Neural cell (in vitro differentiated cells): ENCODE measurements around the gene UVRAG. TPM values are rescaled to one million over a fixed set of nuclear protein-coding genes. Genes with fewer than 3 reads are reported as not detected.

ENCODE experiments used
- H2AFZ ChIP-seq: fragments of 200-600, 300-800 bp; sonication (generic), shearing (Covaris generic); 2 replicates; pipeline ENCODE4 v1.6.0; 2014; ENCODE audit warnings: low read depth, mild to moderate bottlenecking, antibody characterized with exemption, low read length, moderate library complexity
- H3F3A ChIP-seq: fragments of 200-600 bp; shearing (Covaris generic); 2 replicates; pipeline ENCODE4 v1.6.1; 2016; ENCODE audit warnings: mild to moderate bottlenecking, moderate library complexity, mixed read lengths, antibody characterized with exemption, low read length; ENCODE audit not compliant: insufficient read depth, poor library complexity, severe bottlenecking
- H3K27ac ChIP-seq: fragments of 200-600, 300-800 bp; sonication (generic), shearing (Covaris generic); 2 replicates; pipeline ENCODE4 v1.5.1; 2014; ENCODE audit warnings: mild to moderate bottlenecking, low read length, moderate library complexity
- H3K27me3 ChIP-seq: fragments of 300-800, 200-600 bp; sonication (generic), shearing (Covaris generic); 2 replicates; pipeline ENCODE4 v1.6.0; 2014; ENCODE audit warnings: mild to moderate bottlenecking, low read depth, low read length, moderate library complexity; ENCODE audit not compliant: insufficient read depth
- H3K36me3 ChIP-seq: fragments of 300-800, 200-600 bp; sonication (generic), shearing (Covaris generic); 2 replicates; pipeline ENCODE4 v1.5.1; 2014; ENCODE audit warnings: mild to moderate bottlenecking, antibody characterized with exemption, low read length, moderate library complexity; ENCODE audit not compliant: insufficient read depth
- H3K4me2 ChIP-seq: fragments of 300-800, 200-600 bp; sonication (generic), shearing (Covaris generic); 2 replicates; pipeline ENCODE4 v1.6.0; 2014; ENCODE audit warnings: mild to moderate bottlenecking, low read length
- H3K4me3 ChIP-seq: fragments of 300-800, 200-600 bp; sonication (generic), shearing (Covaris generic); 2 replicates; pipeline ENCODE4 v1.5.1; 2014; ENCODE audit warnings: mild to moderate bottlenecking, low read length, moderate library complexity
- H3K79me2 ChIP-seq: fragments of 200-600 bp; shearing (Covaris generic); replicated peaks from 2 replicates; pipeline ENCODE4 v1.6.0; 2014; ENCODE audit warnings: mild to moderate bottlenecking, low read length, moderate library complexity; ENCODE audit not compliant: insufficient read depth
- H3K9ac ChIP-seq: fragments of 300-800, 200-600 bp; sonication (generic), shearing (Covaris generic); 2 replicates; pipeline ENCODE4 v1.6.1; 2016; ENCODE audit warnings: mild to moderate bottlenecking, low read length, mixed read lengths
- H3K9me2 ChIP-seq: fragments of 200-600 bp; shearing (Covaris generic); 2 replicates; pipeline ENCODE4 v1.6.1; 2016; ENCODE audit warnings: mild to moderate bottlenecking, low read length, mixed read lengths; ENCODE audit not compliant: insufficient read depth
- H3K9me3 ChIP-seq: fragments of 200-600, 300-800 bp; sonication (generic), shearing (Covaris generic); 2 replicates; pipeline ENCODE4 v1.6.1; 2016; ENCODE audit warnings: mild to moderate bottlenecking, mixed run types, low read length, moderate library complexity, mixed read lengths
- H4K20me1 ChIP-seq: fragments of 200-600 bp; shearing (Covaris generic); 2 replicates; pipeline ENCODE4 v1.6.1; 2016; ENCODE audit warnings: mild to moderate bottlenecking, mixed run types; ENCODE audit not compliant: insufficient read depth
- EP300 ChIP-seq: fragments of 450-650 bp; conservative IDR thresholded peaks from 2 replicates; pipeline ENCODE4 v1.6.1; 2014; ENCODE audit warnings: antibody characterized with exemption, mild to moderate bottlenecking, moderate library complexity; ENCODE audit not compliant: poor library complexity, severe bottlenecking
- EZH2 ChIP-seq: fragments of 200-600, 300-800 bp; shearing (Covaris generic), sonication (generic); IDR thresholded peaks from 2 replicates; pipeline ENCODE4 v1.6.1; 2014; ENCODE audit warnings: antibody characterized with exemption, low read length, borderline replicate concordance, mild to moderate bottlenecking; ENCODE audit not compliant: insufficient read depth, poor library complexity, severe bottlenecking
- MXI1 ChIP-seq: fragments of 450-650 bp; conservative IDR thresholded peaks from 2 replicates; pipeline ENCODE4 v1.6.1; 2014; ENCODE audit warnings: antibody characterized with exemption, mild to moderate bottlenecking; ENCODE audit not compliant: poor library complexity, severe bottlenecking
- POLR2AphosphoS5 ChIP-seq: IDR thresholded peaks from 2 replicates; pipeline ENCODE4 v1.6.1; 2012
- RAD21 ChIP-seq: fragments of 450-650 bp; conservative IDR thresholded peaks from 2 replicates; pipeline ENCODE4 v1.6.1; 2014; ENCODE audit warnings: antibody characterized with exemption, mild to moderate bottlenecking, moderate library complexity
- SMC3 ChIP-seq: fragments of 450-650 bp; conservative IDR thresholded peaks from 2 replicates; pipeline ENCODE4 v1.6.1; 2014; ENCODE audit warnings: antibody characterized with exemption, mild to moderate bottlenecking, moderate library complexity; ENCODE audit not compliant: poor library complexity
- TAF1 ChIP-seq: IDR thresholded peaks from 2 replicates; pipeline ENCODE4 v1.6.1; 2012; ENCODE audit warnings: low read depth
- polyA plus RNA-seq: library from polyadenylated mRNA; depleted of rRNA; stranded (reverse); fragments of >200 nt; gene quantifications from 2 replicates; pipeline ENCODE4 v1.2.3, GENCODE V29; 2014
- TF ChIP-seq, protein P1 (sequence below): IDR thresholded peaks from 2 replicates; pipeline ENCODE4 v1.6.1; 2012; ENCODE audit warnings: borderline replicate concordance
- TF ChIP-seq, protein P2 (sequence below): fragments of 450-650 bp; IDR thresholded peaks from 2 replicates; pipeline ENCODE4 v1.5.1; 2014; ENCODE audit warnings: antibody characterized with exemption, mild to moderate bottlenecking, moderate library complexity; ENCODE audit not compliant: poor library complexity, severe bottlenecking

Gene UVRAG
- polyA plus RNA-seq, 1 donor from 2014 or later: 31.6 TPM

DNA sequence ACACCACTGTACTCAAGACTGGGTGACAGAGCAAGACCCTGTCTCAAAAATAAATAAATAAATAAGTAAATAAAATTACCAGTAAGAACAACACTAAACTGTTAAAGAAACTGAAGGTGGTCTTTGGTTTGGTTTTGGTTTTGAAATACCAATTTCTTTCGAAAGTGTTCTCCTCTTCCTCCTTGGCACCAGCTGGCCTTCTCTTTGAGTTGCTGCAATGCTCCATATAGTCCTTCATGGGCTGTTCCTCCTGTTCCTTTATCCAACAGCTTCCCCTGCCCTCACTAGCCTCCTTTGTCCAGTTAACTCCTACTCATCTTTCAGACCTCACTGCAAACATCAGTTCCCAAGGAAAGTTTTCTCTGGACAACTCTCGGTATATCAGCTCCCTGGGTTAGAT is 5.0 kb upstream of the UVRAG start:
- no peak overlapping the region for H2AFZ ChIP-seq
- H3K27me3 ChIP-seq: no peaks in the 10 kb centered on the region
- H3K9ac ChIP-seq: no peak overlapping the region
- no peaks in the 10 kb centered on the region for H3K9me2 ChIP-seq
- no peaks in the 10 kb centered on the region for H3K9me3 ChIP-seq
- H3K4me2 ChIP-seq: no peak overlapping the region
- H3F3A ChIP-seq: no peaks in the 10 kb centered on the region
- no peak overlapping the region for H3K4me3 ChIP-seq
- no peaks in the 10 kb centered on the region for H3K79me2 ChIP-seq
- no peaks in the 10 kb centered on the region for H3K36me3 ChIP-seq
- TF ChIP-seq EZH2: no peak
- TF ChIP-seq MXI1: no peak
- TF ChIP-seq RAD21: no peak
- no peak for TF ChIP-seq EP300
- no peak for TF ChIP-seq TAF1
- TF ChIP-seq POLR2AphosphoS5: no peak
- TF ChIP-seq, protein P1, sequence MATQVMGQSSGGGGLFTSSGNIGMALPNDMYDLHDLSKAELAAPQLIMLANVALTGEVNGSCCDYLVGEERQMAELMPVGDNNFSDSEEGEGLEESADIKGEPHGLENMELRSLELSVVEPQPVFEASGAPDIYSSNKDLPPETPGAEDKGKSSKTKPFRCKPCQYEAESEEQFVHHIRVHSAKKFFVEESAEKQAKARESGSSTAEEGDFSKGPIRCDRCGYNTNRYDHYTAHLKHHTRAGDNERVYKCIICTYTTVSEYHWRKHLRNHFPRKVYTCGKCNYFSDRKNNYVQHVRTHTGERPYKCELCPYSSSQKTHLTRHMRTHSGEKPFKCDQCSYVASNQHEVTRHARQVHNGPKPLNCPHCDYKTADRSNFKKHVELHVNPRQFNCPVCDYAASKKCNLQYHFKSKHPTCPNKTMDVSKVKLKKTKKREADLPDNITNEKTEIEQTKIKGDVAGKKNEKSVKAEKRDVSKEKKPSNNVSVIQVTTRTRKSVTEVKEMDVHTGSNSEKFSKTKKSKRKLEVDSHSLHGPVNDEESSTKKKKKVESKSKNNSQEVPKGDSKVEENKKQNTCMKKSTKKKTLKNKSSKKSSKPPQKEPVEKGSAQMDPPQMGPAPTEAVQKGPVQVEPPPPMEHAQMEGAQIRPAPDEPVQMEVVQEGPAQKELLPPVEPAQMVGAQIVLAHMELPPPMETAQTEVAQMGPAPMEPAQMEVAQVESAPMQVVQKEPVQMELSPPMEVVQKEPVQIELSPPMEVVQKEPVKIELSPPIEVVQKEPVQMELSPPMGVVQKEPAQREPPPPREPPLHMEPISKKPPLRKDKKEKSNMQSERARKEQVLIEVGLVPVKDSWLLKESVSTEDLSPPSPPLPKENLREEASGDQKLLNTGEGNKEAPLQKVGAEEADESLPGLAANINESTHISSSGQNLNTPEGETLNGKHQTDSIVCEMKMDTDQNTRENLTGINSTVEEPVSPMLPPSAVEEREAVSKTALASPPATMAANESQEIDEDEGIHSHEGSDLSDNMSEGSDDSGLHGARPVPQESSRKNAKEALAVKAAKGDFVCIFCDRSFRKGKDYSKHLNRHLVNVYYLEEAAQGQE: no peak
- TF ChIP-seq SMC3: no peak
- TF ChIP-seq, protein P2, sequence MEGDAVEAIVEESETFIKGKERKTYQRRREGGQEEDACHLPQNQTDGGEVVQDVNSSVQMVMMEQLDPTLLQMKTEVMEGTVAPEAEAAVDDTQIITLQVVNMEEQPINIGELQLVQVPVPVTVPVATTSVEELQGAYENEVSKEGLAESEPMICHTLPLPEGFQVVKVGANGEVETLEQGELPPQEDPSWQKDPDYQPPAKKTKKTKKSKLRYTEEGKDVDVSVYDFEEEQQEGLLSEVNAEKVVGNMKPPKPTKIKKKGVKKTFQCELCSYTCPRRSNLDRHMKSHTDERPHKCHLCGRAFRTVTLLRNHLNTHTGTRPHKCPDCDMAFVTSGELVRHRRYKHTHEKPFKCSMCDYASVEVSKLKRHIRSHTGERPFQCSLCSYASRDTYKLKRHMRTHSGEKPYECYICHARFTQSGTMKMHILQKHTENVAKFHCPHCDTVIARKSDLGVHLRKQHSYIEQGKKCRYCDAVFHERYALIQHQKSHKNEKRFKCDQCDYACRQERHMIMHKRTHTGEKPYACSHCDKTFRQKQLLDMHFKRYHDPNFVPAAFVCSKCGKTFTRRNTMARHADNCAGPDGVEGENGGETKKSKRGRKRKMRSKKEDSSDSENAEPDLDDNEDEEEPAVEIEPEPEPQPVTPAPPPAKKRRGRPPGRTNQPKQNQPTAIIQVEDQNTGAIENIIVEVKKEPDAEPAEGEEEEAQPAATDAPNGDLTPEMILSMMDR: no peak
- H4K20me1 ChIP-seq: no peaks in the 10 kb centered on the region
- no peak overlapping the region for H3K27ac ChIP-seq

DNA sequence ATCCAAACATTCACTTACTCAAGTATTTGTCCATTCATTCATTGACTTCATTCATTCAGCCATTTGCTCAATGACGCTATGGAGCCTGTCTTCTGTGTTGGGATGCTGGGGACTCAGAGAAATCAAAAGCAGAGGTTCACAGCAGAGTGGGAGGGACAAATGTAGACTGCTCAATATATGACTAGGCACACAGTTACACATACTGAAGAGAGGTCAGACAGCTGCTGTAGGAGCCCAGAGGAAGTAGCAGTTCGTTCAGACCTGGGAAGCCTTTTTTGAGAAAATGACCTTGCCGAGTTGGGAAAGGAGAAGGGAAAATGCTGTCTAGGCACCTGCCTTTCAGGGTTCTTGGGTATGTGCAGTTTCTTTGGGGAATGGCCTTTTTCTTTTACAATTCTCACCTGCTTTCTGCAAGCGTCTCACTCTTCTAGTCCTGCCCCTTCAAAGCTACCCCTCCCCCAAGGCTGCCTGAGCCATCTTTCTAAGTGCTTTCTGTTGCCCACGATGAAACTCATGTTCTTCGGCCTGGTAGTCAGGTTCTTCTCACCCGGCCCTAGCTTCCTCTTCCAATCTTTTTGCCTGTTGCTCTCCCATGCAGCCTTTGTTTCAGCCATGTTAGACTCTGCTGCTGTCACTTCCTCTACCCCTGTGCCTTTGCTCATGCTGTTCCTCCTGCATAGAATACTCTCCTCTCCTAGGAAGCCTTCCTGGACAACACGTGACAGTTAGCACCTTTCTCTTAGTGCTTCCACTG is 4.2 kb upstream of the UVRAG start:
- no peak overlapping the region for H3K9ac ChIP-seq
- no peaks in the 10 kb centered on the region for H3K36me3 ChIP-seq

More for the DNA sequence above, 4.2 kb upstream of the UVRAG start:
- TF ChIP-seq RAD21 (no peak), EP300 (no peak), EZH2 (no peak), SMC3 (no peak), POLR2AphosphoS5 (no peak)
- TF ChIP-seq, protein P1: no peak
- TF ChIP-seq, protein P2: no peak
- no peaks in the 10 kb centered on the region for H4K20me1 ChIP-seq
- no peak overlapping the region for H3K4me3 ChIP-seq
- H3K9me3 ChIP-seq: no peaks in the 10 kb centered on the region
- H3K9me2 ChIP-seq: no peaks in the 10 kb centered on the region
- no peak overlapping the region for H3K4me2 ChIP-seq
- no peaks in the 10 kb centered on the region for H3K27me3 ChIP-seq
- H3F3A ChIP-seq: peaks cover 1% of the 10 kb centered on the region
- H3K79me2 ChIP-seq: peaks cover 2% of the 10 kb centered on the region
- H3K27ac ChIP-seq: no peak overlapping the region
- H2AFZ ChIP-seq: no peak overlapping the region
